T-helper 2 cell treated with Interferon-gamma antibody and Interleukin-4, amounts not matched to agents 5 μg/mL and 100 μg/mL, for 36 hours (primary cell): Measurements from ENCODE around the gene ZZZ3.
"Not testable (repeated sequence)": the region's sequence is repeated elsewhere in the genome, so short reads cannot be mapped to it uniquely, and the experiment has no call there.

Source experiments
- DNase-seq: peaks from one replicate; pipeline ENCODE4 v3.0.0; 2021; ENCODE audit warnings: low spot score
- H3K27ac Mint-ChIP-seq: one replicate; pipeline ENCODE4 v1.8.0; 2021; ENCODE audit warnings: mild to moderate bottlenecking, mixed read lengths
- H3K27me3 Mint-ChIP-seq: one replicate; pipeline ENCODE4 v1.8.0; 2021; ENCODE audit warnings: low read depth, mixed read lengths
- H3K36me3 Mint-ChIP-seq: one replicate; pipeline ENCODE4 v1.8.0; 2021; ENCODE audit warnings: low read depth, mixed read lengths
- H3K4me1 Mint-ChIP-seq: one replicate; pipeline ENCODE4 v1.8.0; 2021; ENCODE audit warnings: low read depth, mixed read lengths
- H3K4me3 Mint-ChIP-seq: one replicate; pipeline ENCODE4 v1.8.0; 2022; ENCODE audit warnings: mild to moderate bottlenecking, moderate library complexity, mixed read lengths
- H3K9me3 Mint-ChIP-seq: one replicate; pipeline ENCODE4 v1.8.0; 2021; ENCODE audit warnings: mixed read lengths

The ZZZ3 gene

GRCh38 chr1:77682460-77683159, at the start of gene ZZZ3:
Gene ZZZ3, minus strand, starts transcription at chr1:77682658. Its CDS starts 49,304 bp downstream, at chr1:77633354.
- peak within 1 kb of the TSS; percentile 90 for H3K4me3 Mint-ChIP-seq
- H3K4me1 Mint-ChIP-seq: peaks cover 27% of the 10 kb centered on the region
- no peaks in the 10 kb centered on the region for H3K9me3 Mint-ChIP-seq
- peak within 1 kb of the TSS; percentile 93 for H3K27ac Mint-ChIP-seq
- H3K27me3 Mint-ChIP-seq: no peaks in the 10 kb centered on the region
- H3K36me3 Mint-ChIP-seq: peaks cover 8% of the 10 kb centered on the region
- DNase-seq: peak; percentile 88

GRCh38 chr1:77732090-77732489, 49.6 kb upstream of the ZZZ3 start:
- no peaks in the 10 kb centered on the region for H3K4me1 Mint-ChIP-seq
- H3K9me3 Mint-ChIP-seq: no peaks in the 10 kb centered on the region
- H3K36me3 Mint-ChIP-seq: peaks cover 32% of the 10 kb centered on the region
- no peaks in the 10 kb centered on the region for H3K27me3 Mint-ChIP-seq
- no peak for DNase-seq
- peak overlapping the region; percentile 12 for H3K27ac Mint-ChIP-seq
- H3K4me3 Mint-ChIP-seq: no peak overlapping the region

GRCh38 chr1:77725706-77726105, 43.2 kb upstream of the ZZZ3 start:
- Mint-ChIP-seq H3K27ac (no peak overlapping the region), H3K4me1 (no peaks in the 10 kb centered on the region), H3K27me3 (no peaks in the 10 kb centered on the region), H3K36me3 (peaks cover 64% of the 10 kb centered on the region), H3K4me3 (no peak overlapping the region), H3K9me3 (no peaks in the 10 kb centered on the region)
- no peak for DNase-seq

- Mint-ChIP-seq H3K9me3 (no peaks in the 10 kb centered on the region), H3K27ac (no peak overlapping the region), H3K4me1 (no peaks in the 10 kb centered on the region), H3K36me3 (peaks cover 53% of the 10 kb centered on the region), H3K27me3 (no peaks in the 10 kb centered on the region), H3K4me3 (no peak overlapping the region)
- DNase-seq: no peak
Observed at GRCh38 chr1:77718181-77718580, 35.7 kb upstream of the ZZZ3 start.

GRCh38 chr1:77716065-77716464, 33.6 kb upstream of the ZZZ3 start:
- Mint-ChIP-seq H3K4me1 (no peaks in the 10 kb centered on the region), H3K36me3 (peaks cover 44% of the 10 kb centered on the region), H3K27me3 (no peaks in the 10 kb centered on the region), H3K9me3 (no peaks in the 10 kb centered on the region), H3K27ac (no peak overlapping the region), H3K4me3 (no peak overlapping the region)
- DNase-seq: no peak

- H3K27me3 Mint-ChIP-seq: no peaks in the 10 kb centered on the region
- no peak for DNase-seq
- H3K4me1 Mint-ChIP-seq: peaks cover 2% of the 10 kb centered on the region
- peaks cover 43% of the 10 kb centered on the region for H3K36me3 Mint-ChIP-seq
- no peaks in the 10 kb centered on the region for H3K9me3 Mint-ChIP-seq
- H3K27ac Mint-ChIP-seq: no peak overlapping the region
- H3K4me3 Mint-ChIP-seq: no peak overlapping the region
Observed at GRCh38 chr1:77709727-77710126, 27.3 kb upstream of the ZZZ3 start.

- H3K9me3 Mint-ChIP-seq: no peaks in the 10 kb centered on the region
- DNase-seq: no peak
- no peak overlapping the region for H3K4me3 Mint-ChIP-seq
- H3K36me3 Mint-ChIP-seq: peaks cover 25% of the 10 kb centered on the region
- H3K4me1 Mint-ChIP-seq: peaks cover 4% of the 10 kb centered on the region
- H3K27me3 Mint-ChIP-seq: no peaks in the 10 kb centered on the region
- no peak overlapping the region for H3K27ac Mint-ChIP-seq
Observed at GRCh38 chr1:77706321-77706720, 23.9 kb upstream of the ZZZ3 start.

GRCh38 chr1:77704736-77705135, 22.3 kb upstream of the ZZZ3 start:
- Mint-ChIP-seq H3K9me3 (no peaks in the 10 kb centered on the region), H3K4me3 (no peak overlapping the region), H3K27me3 (no peaks in the 10 kb centered on the region), H3K27ac (no peak overlapping the region), H3K36me3 (peaks cover 20% of the 10 kb centered on the region), H3K4me1 (peaks cover 4% of the 10 kb centered on the region)
- DNase-seq: no peak

- DNase-seq, H3K4me1 Mint-ChIP-seq, H3K27me3 Mint-ChIP-seq, H3K4me3 Mint-ChIP-seq, H3K9me3 Mint-ChIP-seq, H3K27ac Mint-ChIP-seq: not testable (repeated sequence)
- peaks cover 21% of the 10 kb centered on the region for H3K36me3 Mint-ChIP-seq
Observed at GRCh38 chr1:77699673-77700072, 17.2 kb upstream of the ZZZ3 start.

GRCh38 chr1:77697441-77697840, 15.0 kb upstream of the ZZZ3 start:
- DNase-seq: no peak
- Mint-ChIP-seq H3K4me3 (no peak overlapping the region), H3K36me3 (peaks cover 25% of the 10 kb centered on the region), H3K27ac (no peak overlapping the region), H3K9me3 (no peaks in the 10 kb centered on the region), H3K27me3 (no peaks in the 10 kb centered on the region), H3K4me1 (no peaks in the 10 kb centered on the region)

GRCh38 chr1:77688939-77689338, 6.5 kb upstream of the ZZZ3 start:
- Mint-ChIP-seq H3K36me3 (peaks cover 7% of the 10 kb centered on the region), H3K9me3 (no peaks in the 10 kb centered on the region), H3K4me1 (peaks cover 5% of the 10 kb centered on the region), H3K27me3 (no peaks in the 10 kb centered on the region), H3K27ac (no peak overlapping the region), H3K4me3 (no peak overlapping the region)
- no peak for DNase-seq

GRCh38 chr1:77687519-77687906, 5.1 kb upstream of the ZZZ3 start:
- Mint-ChIP-seq H3K4me1 (peaks cover 8% of the 10 kb centered on the region), H3K4me3 (peak overlapping the region; percentile 49), H3K9me3 (no peaks in the 10 kb centered on the region), H3K27me3 (no peaks in the 10 kb centered on the region), H3K36me3 (peaks cover 5% of the 10 kb centered on the region), H3K27ac (no peak overlapping the region)
- no peak for DNase-seq

- no peaks in the 10 kb centered on the region for H3K27me3 Mint-ChIP-seq
- H3K27ac Mint-ChIP-seq: no peak overlapping the region
- H3K4me1 Mint-ChIP-seq: peaks cover 9% of the 10 kb centered on the region
- H3K4me3 Mint-ChIP-seq: no peak overlapping the region
- no peaks in the 10 kb centered on the region for H3K9me3 Mint-ChIP-seq
- DNase-seq: no peak
- H3K36me3 Mint-ChIP-seq: peaks cover 4% of the 10 kb centered on the region
Observed at GRCh38 chr1:77686796-77687518, 4.5 kb upstream of the ZZZ3 start.

GRCh38 chr1:77683160-77684148, 996 bp upstream of the ZZZ3 start:
- Mint-ChIP-seq H3K27ac (peak overlapping the region; percentile 93), H3K4me1 (peaks cover 26% of the 10 kb centered on the region), H3K9me3 (no peaks in the 10 kb centered on the region), H3K36me3 (peaks cover 8% of the 10 kb centered on the region), H3K4me3 (peak overlapping the region; percentile 90), H3K27me3 (no peaks in the 10 kb centered on the region)
- peak; percentile 94 for DNase-seq
